Epithelial cell of esophagus (primary cell): ENCODE measurements around the gene DSN1.
A peak's percentile ranks its signal among the peaks of the same experiment; 100 is the strongest.

Experiments used
- DNase-seq: peaks from one replicate; pipeline ENCODE4 v3.0.0; 2010; ENCODE audit warnings: low read depth
- H3K4me3 ChIP-seq: 2 replicates; pipeline ENCODE4 v1.5.1; 2011; ENCODE audit warnings: mild to moderate bottlenecking, low read length, control low read depth
- CTCF ChIP-seq: IDR thresholded peaks from 2 replicates; pipeline ENCODE4 v1.5.1; 2011; ENCODE audit warnings: low read depth, mild to moderate bottlenecking, low read length, control low read depth, inconsistent platforms; ENCODE audit not compliant: insufficient read depth; ENCODE audit errors: missing control alignments

DSN1 gene

GRCh38 chr20:36758276-36758675 is 15.3 kb downstream of the DSN1 start:
- no peak for DNase-seq
- no peak overlapping the region for H3K4me3 ChIP-seq
- no peak for TF ChIP-seq CTCF

- no peak for DNase-seq
- H3K4me3 ChIP-seq, result no peak overlapping the region
- no peak for TF ChIP-seq CTCF
These were observed 17.1 kb downstream of the DSN1 start for GRCh38 chr20:36756496-36756895.

GRCh38 chr20:36754656-36755222 is 18.8 kb downstream of the DSN1 start:
- DNase-seq, result peak; percentile 73
- H3K4me3 ChIP-seq, result no peak overlapping the region
- peak; percentile 81 for TF ChIP-seq CTCF

- no peak for DNase-seq
- no peak overlapping the region for H3K4me3 ChIP-seq
- TF ChIP-seq CTCF, result no peak
These were observed 21.0 kb downstream of the DSN1 start for GRCh38 chr20:36752582-36752981.

- peak; percentile 95 for DNase-seq
- peak within 1 kb of the TSS; percentile 80 for H3K4me3 ChIP-seq
- no peak for TF ChIP-seq CTCF
These were observed 27.5 kb downstream of the DSN1 start, which contains the start of gene NDRG3 for GRCh38 chr20:36745927-36746659. Gene NDRG3 (minus strand): TSS chr20:36746090. CDS start chr20:36721735, 24,355 bp downstream.

GRCh38 chr20:36745234-36745926 is 28.2 kb downstream of the DSN1 start:
- H3K4me3 ChIP-seq, result peak overlapping the region; percentile 80
- DNase-seq, result peak; percentile 8
- no peak for TF ChIP-seq CTCF
